Liver (tissue), 9 donors: ENCODE measurements around the gene IFIH1. TPM values are rescaled to one million over a fixed set of nuclear protein-coding genes. Genes with fewer than 3 reads are reported as not detected.

Experiments
- DNase-seq: peaks from one replicate; pipeline ENCODE4 v3.0.0-alpha.2; 2017; ENCODE audit warnings: low spot score
- H3K27ac ChIP-seq, 2 donors: one replicate each; pipeline ENCODE4 v1.7.0; 2013; ENCODE audit warnings: inconsistent platforms in 2 of 2, low read length in 2 of 2, control low read depth in 1 of 2, low read depth in 1 of 2, mild to moderate bottlenecking in 1 of 2
- H3K27me3 ChIP-seq, 4 donors: one replicate each; pipeline versions ENCODE4 v1.6.1 to v1.7.0; 2013; ENCODE audit warnings: low read length in 3 of 4, inconsistent platforms in 1 of 4, mild to moderate bottlenecking in 1 of 4, moderate library complexity in 1 of 4; ENCODE audit not compliant: control insufficient read depth in 4 of 4, insufficient read depth in 4 of 4
- H3K36me3 ChIP-seq, 4 donors: one replicate each; pipeline versions ENCODE4 v1.6.1 to v1.7.0; 2013; ENCODE audit warnings: low read length in 3 of 4, mild to moderate bottlenecking in 3 of 4, low read depth in 1 of 4, moderate library complexity in 1 of 4; ENCODE audit not compliant: control insufficient read depth in 4 of 4, insufficient read depth in 3 of 4
- H3K4me1 ChIP-seq, 4 donors: one replicate each; pipeline versions ENCODE4 v1.6.1 to v1.7.0; 2013; ENCODE audit warnings: low read length in 3 of 4, mild to moderate bottlenecking in 3 of 4, moderate library complexity in 1 of 4; ENCODE audit not compliant: control insufficient read depth in 4 of 4, insufficient read depth in 4 of 4
- H3K4me3 ChIP-seq, 3 donors: one replicate each; pipeline versions ENCODE4 v1.6.1 to v1.7.0; 2013; ENCODE audit warnings: low read length in 3 of 3, control low read depth in 1 of 3, low read depth in 1 of 3, mild to moderate bottlenecking in 1 of 3
- H3K9ac ChIP-seq, 2 donors: one replicate each; pipeline ENCODE4 v1.7.0; 2013; ENCODE audit warnings: low read length in 2 of 2, mild to moderate bottlenecking in 2 of 2, moderate library complexity in 2 of 2, control low read depth in 1 of 2, low read depth in 1 of 2
- H3K9me3 ChIP-seq, 4 donors: one replicate each; pipeline versions ENCODE4 v1.6.1 to v1.7.0; 2013; ENCODE audit warnings: low read length in 3 of 4; ENCODE audit not compliant: control insufficient read depth in 4 of 4
- FOXA2 ChIP-seq: IDR thresholded peaks from 2 replicates; pipeline ENCODE4 v1.6.1; 2016; ENCODE audit warnings: antibody characterized with exemption
- GABPA ChIP-seq, 2 donors: IDR thresholded peaks in 1 of 2; conservative IDR thresholded peaks in 1 of 2; 2 replicates each; pipeline ENCODE4 v1.6.1; 2016; ENCODE audit warnings: antibody characterized with exemption in 2 of 2, mild to moderate bottlenecking in 1 of 2, moderate library complexity in 1 of 2
- HNF4A ChIP-seq, 2 donors: conservative IDR thresholded peaks; 2 replicates each; pipeline ENCODE4 v1.6.1; 2016; ENCODE audit warnings: antibody characterized with exemption in 2 of 2, mild to moderate bottlenecking in 2 of 2
- HNF4G ChIP-seq: IDR thresholded peaks from 2 replicates; pipeline ENCODE4 v1.6.1; 2016; ENCODE audit warnings: antibody characterized with exemption
- JUND ChIP-seq, 2 donors: IDR thresholded peaks; 2 replicates each; pipeline ENCODE4 v1.6.1; 2016; ENCODE audit warnings: antibody characterized with exemption in 2 of 2
- MAX ChIP-seq: IDR thresholded peaks from 2 replicates; pipeline ENCODE4 v1.6.1; 2016; ENCODE audit warnings: antibody characterized with exemption
- NR2F2 ChIP-seq: IDR thresholded peaks from 2 replicates; pipeline ENCODE4 v1.6.1; 2016; ENCODE audit warnings: antibody characterized with exemption
- RAD21 ChIP-seq, 2 donors: IDR thresholded peaks; 2 replicates each; pipeline ENCODE4 v1.6.1; 2016; ENCODE audit warnings: antibody characterized with exemption in 2 of 2, mild to moderate bottlenecking in 2 of 2
- RXRA ChIP-seq, 2 donors: IDR thresholded peaks; 2 replicates each; pipeline ENCODE4 v1.6.1; 2017 to 2018; ENCODE audit warnings: antibody characterized with exemption in 2 of 2, mild to moderate bottlenecking in 1 of 2
- SP1 ChIP-seq: IDR thresholded peaks from 2 replicates; pipeline ENCODE4 v1.6.1; 2018; ENCODE audit warnings: antibody characterized with exemption, mild to moderate bottlenecking
- TAF1 ChIP-seq: conservative IDR thresholded peaks from 2 replicates; pipeline ENCODE4 v1.6.1; 2016; ENCODE audit warnings: antibody characterized with exemption, mild to moderate bottlenecking
- YY1 ChIP-seq: IDR thresholded peaks from 2 replicates; pipeline ENCODE4 v1.6.1; 2016; ENCODE audit warnings: antibody characterized with exemption, mild to moderate bottlenecking
- WGBS: extraction: QIAGEN DNeasy Blood & Tissue Kit; methylation state at CpG from one replicate; pipeline ENCODE4 v1.1.7; 2013; 5-methylcytosine and 5-hydroxymethylcytosine counted together
- polyA plus RNA-seq, 2 donors: library from polyadenylated mRNA; stranded (reverse) in 1 of 2; unstranded in 1 of 2; fragments of 200-250 nt in 1 of 2; fragments of >200 nt in 1 of 2; fragmentation: Nextera tagmentation in 1 of 2; extraction: Ambion mirVana in 1 of 2; gene quantifications; one replicate each; pipeline versions ENCODE4 v1.2.1 to v1.2.3, GENCODE V29; 2013 to 2015
- total RNA-seq, 2 donors: library from RNA; depleted of rRNA; stranded (reverse); fragments of >200 nt; gene quantifications; one replicate each; pipeline ENCODE4 v1.2.3, GENCODE V29; 2014
- TF ChIP-seq, protein P1 (sequence below): IDR thresholded peaks from 2 replicates; pipeline ENCODE4 v1.6.1; 2016; ENCODE audit warnings: antibody characterized with exemption, mild to moderate bottlenecking
- TF ChIP-seq, protein P2 (sequence below): IDR thresholded peaks from 2 replicates; pipeline ENCODE4 v1.6.1; 2016; ENCODE audit warnings: antibody characterized with exemption
- TF ChIP-seq, protein P3 (sequence below): fragments of 150-350 bp; IDR thresholded peaks from 2 replicates; pipeline ENCODE4 v1.5.1; 2017; ENCODE audit warnings: improper control_type of control experiment, low read depth, low read length; ENCODE audit not compliant: missing input control
- TF ChIP-seq, protein P4 (sequence below): IDR thresholded peaks from 2 replicates; pipeline ENCODE4 v1.6.1; 2016; ENCODE audit warnings: antibody characterized with exemption
- donor health status: healthy.
- donor health status: healthy.
- donor health status: healthy.
- donor health status: healthy.
- donor health status: healthy.

IFIH1 gene
- total and polyA plus RNA-seq, 4 donors: 5.5 to 13.2 (median 7.9) TPM

GRCh38 chr2:162317861-162318327 lies 590 bp downstream of the IFIH1 start:
- Histone ChIP-seq H3K36me3 (no peaks in the 10 kb centered on the region), H3K27me3 (no peaks in the 10 kb centered on the region), H3K4me3 (peak overlapping the region; percentile 89 to 94 (median 91)), H3K27ac (peak overlapping the region; percentile 94 to 98), H3K9ac (peak overlapping the region; percentile 89 to 98), H3K9me3 (no peaks in the 10 kb centered on the region), H3K4me1 (peaks cover 0 to 24% (median 13%) of the 10 kb centered on the region in 4 donors)
- TF ChIP-seq RAD21 (IDR thresholded peaks at IDR 0.05) (no peak), TAF1 (no peak), GABPA (IDR thresholded peaks at IDR 0.05 in 1 of 2, conservative IDR thresholded peaks at IDR 0.05 in 1 of 2) (no peak), HNF4A (conservative IDR thresholded peaks at IDR 0.05) (peak in 1 of 2 donors; percentile 33)
- TF ChIP-seq, protein P1, sequence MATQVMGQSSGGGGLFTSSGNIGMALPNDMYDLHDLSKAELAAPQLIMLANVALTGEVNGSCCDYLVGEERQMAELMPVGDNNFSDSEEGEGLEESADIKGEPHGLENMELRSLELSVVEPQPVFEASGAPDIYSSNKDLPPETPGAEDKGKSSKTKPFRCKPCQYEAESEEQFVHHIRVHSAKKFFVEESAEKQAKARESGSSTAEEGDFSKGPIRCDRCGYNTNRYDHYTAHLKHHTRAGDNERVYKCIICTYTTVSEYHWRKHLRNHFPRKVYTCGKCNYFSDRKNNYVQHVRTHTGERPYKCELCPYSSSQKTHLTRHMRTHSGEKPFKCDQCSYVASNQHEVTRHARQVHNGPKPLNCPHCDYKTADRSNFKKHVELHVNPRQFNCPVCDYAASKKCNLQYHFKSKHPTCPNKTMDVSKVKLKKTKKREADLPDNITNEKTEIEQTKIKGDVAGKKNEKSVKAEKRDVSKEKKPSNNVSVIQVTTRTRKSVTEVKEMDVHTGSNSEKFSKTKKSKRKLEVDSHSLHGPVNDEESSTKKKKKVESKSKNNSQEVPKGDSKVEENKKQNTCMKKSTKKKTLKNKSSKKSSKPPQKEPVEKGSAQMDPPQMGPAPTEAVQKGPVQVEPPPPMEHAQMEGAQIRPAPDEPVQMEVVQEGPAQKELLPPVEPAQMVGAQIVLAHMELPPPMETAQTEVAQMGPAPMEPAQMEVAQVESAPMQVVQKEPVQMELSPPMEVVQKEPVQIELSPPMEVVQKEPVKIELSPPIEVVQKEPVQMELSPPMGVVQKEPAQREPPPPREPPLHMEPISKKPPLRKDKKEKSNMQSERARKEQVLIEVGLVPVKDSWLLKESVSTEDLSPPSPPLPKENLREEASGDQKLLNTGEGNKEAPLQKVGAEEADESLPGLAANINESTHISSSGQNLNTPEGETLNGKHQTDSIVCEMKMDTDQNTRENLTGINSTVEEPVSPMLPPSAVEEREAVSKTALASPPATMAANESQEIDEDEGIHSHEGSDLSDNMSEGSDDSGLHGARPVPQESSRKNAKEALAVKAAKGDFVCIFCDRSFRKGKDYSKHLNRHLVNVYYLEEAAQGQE: peak; percentile 46
- TF ChIP-seq, protein P2, sequence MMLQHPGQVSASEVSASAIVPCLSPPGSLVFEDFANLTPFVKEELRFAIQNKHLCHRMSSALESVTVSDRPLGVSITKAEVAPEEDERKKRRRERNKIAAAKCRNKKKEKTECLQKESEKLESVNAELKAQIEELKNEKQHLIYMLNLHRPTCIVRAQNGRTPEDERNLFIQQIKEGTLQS: no peak
- TF ChIP-seq, protein P3, sequence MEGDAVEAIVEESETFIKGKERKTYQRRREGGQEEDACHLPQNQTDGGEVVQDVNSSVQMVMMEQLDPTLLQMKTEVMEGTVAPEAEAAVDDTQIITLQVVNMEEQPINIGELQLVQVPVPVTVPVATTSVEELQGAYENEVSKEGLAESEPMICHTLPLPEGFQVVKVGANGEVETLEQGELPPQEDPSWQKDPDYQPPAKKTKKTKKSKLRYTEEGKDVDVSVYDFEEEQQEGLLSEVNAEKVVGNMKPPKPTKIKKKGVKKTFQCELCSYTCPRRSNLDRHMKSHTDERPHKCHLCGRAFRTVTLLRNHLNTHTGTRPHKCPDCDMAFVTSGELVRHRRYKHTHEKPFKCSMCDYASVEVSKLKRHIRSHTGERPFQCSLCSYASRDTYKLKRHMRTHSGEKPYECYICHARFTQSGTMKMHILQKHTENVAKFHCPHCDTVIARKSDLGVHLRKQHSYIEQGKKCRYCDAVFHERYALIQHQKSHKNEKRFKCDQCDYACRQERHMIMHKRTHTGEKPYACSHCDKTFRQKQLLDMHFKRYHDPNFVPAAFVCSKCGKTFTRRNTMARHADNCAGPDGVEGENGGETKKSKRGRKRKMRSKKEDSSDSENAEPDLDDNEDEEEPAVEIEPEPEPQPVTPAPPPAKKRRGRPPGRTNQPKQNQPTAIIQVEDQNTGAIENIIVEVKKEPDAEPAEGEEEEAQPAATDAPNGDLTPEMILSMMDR: no peak
- TF ChIP-seq, protein P4, sequence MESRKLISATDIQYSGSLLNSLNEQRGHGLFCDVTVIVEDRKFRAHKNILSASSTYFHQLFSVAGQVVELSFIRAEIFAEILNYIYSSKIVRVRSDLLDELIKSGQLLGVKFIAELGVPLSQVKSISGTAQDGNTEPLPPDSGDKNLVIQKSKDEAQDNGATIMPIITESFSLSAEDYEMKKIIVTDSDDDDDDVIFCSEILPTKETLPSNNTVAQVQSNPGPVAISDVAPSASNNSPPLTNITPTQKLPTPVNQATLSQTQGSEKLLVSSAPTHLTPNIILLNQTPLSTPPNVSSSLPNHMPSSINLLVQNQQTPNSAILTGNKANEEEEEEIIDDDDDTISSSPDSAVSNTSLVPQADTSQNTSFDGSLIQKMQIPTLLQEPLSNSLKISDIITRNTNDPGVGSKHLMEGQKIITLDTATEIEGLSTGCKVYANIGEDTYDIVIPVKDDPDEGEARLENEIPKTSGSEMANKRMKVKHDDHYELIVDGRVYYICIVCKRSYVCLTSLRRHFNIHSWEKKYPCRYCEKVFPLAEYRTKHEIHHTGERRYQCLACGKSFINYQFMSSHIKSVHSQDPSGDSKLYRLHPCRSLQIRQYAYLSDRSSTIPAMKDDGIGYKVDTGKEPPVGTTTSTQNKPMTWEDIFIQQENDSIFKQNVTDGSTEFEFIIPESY: no peak
- peak; percentile 47 for DNase-seq
- under 1% methylated on average over 16 of the region's 16 CpGs for WGBS

- Histone ChIP-seq H3K4me3 (peak overlapping the region; percentile 89 to 94 (median 91)), H3K9ac (peak overlapping the region; percentile 89 to 98), H3K9me3 (no peaks in the 10 kb centered on the region), H3K36me3 (no peaks in the 10 kb centered on the region), H3K27ac (peak overlapping the region; percentile 94 to 98), H3K4me1 (peaks cover 0 to 24% (median 13%) of the 10 kb centered on the region in 4 donors), H3K27me3 (no peaks in the 10 kb centered on the region)
- DNase-seq: no peak
- WGBS: 62% methylated on average over 3 of the region's 3 CpGs
- TF ChIP-seq MAX: no peak
- TF ChIP-seq, protein P4: no peak
- TF ChIP-seq RXRA (IDR thresholded peaks at IDR 0.05): no peak
- TF ChIP-seq YY1: no peak
- no peak for TF ChIP-seq GABPA (IDR thresholded peaks at IDR 0.05 in 1 of 2, conservative IDR thresholded peaks at IDR 0.05 in 1 of 2)
- TF ChIP-seq NR2F2: no peak
- no peak for TF ChIP-seq SP1
- TF ChIP-seq, protein P2: no peak
- TF ChIP-seq, protein P1: no peak
- TF ChIP-seq JUND (IDR thresholded peaks at IDR 0.05): no peak
- TF ChIP-seq HNF4G: no peak
- TF ChIP-seq TAF1: no peak
- no peak for TF ChIP-seq FOXA2
- TF ChIP-seq RAD21 (IDR thresholded peaks at IDR 0.05): no peak
These were observed 1.3 kb downstream of the IFIH1 start for GRCh38 chr2:162317058-162317742.
